GM19395 (cell line): Measurements from ENCODE around the gene BLOC1S6.
"Not testable (repeated sequence)": the region's sequence is repeated elsewhere in the genome, so short reads cannot be mapped to it uniquely, and the experiment has no call there.

Experiments used
- ATAC-seq: cut with Tn5 transposase; IDR thresholded peaks from one replicate; pipeline ENCODE4 v1.9.1; 2021; ENCODE audit warnings: mild to moderate bottlenecking, moderate library complexity; ENCODE audit not compliant: unreplicated experiment

The BLOC1S6 gene

GRCh38 chr15:45637552-45638033 is 50.4 kb downstream of the BLOC1S6 start:
- ATAC-seq = peak; percentile 60

DNA sequence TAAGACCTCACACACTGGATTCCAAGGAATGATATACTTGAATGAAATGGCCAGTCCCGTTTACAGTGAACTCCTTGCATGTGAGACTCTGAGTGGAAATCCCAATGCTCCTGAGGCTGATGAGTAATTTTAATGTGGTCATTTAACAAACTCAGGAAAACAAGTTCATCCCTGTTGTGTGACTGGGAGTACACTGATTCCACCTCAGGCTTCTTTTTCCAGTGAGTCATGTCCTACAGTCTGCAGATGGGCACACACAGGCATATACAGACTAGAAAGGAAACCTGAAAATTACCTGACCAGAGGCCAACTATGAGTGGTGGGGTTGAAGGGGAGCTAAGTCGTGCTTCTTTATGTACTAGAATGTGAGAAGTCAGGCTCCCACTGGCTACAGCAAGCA is 53.4 kb downstream of the BLOC1S6 start:
- ATAC-seq = no peak

DNA sequence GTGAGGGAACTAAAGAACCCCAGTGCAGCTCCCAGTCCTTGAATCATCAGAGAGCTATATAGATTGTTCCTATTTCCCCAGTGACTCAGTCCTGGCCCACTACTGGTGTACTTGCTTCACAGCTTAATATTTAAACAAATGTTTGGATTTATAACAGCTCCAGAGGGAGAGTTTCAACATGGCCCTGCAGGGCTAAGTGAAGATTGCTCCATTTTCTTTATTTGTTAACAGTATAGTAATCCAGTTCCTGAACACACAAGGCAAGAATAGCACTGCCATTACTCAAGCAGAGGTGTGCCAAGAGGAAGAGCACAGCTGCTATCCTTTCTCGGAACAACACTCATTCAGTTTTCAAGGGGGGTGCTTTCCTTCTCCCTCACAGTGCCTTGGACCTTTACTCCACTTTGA is 54.2 kb downstream of the BLOC1S6 start:
- ATAC-seq = no peak

DNA sequence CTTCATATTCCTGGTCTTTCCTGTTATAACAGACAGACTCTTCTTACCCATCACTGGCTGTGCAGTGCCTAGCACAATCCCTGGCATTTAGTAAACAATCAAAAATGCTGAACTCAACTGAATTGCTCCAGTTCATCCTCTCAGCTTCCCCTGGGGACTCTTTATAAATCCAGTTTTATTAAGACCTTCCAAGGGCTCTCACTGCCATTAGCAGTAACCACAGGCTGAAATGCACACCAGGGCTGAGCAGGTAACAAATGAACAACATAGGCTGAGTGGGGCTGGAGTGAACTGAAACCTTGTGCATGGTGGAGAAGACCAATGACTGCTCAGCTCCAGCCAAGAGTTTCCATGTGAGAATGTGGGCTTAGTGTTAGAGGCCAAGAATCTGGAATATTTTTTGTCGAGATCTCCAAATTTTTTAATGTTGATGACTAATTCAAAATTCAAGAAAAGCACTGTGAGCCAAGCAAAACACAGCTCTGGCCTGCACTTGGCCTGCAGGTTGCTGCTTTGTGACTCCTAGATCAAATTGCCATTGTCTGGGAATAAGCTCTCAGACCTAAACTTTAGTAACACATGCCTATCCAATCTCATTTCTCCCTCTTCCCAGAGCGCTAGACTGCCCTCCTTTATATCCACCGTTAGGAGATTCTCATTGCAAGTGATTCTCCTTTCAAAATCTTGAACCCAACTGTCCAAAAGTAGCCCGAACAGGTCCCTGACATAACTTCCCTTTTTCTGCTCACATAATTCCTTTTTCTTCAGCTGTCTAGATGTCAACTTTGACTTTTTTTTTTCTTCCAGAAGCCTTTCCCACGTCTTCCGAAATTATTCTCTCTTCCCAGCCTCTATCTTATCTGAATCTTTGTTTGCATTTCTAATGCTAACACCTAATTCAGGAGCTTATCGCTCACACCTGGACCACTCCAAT is 55.1 kb downstream of the BLOC1S6 start:
- no peak for ATAC-seq

DNA sequence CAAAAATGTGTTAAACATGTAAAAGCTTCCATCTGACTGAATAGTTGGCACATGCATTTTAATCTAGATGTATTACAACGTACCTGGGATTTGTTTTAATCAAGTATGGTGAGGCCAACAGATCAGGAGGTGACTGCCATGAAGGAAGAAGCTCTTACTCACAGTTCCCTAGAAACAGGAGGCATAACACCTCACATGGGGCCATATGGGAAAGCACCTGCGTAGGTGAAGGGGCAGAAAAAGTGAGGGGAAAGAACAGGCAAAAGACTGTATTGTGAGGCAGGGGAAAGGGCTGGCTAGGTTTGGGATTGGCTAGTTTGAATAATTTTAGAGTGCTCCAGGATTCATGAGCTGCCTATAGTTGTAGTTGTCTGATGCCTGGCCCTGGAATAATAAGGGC is 57.3 kb downstream of the BLOC1S6 start:
- ATAC-seq = no peak

DNA sequence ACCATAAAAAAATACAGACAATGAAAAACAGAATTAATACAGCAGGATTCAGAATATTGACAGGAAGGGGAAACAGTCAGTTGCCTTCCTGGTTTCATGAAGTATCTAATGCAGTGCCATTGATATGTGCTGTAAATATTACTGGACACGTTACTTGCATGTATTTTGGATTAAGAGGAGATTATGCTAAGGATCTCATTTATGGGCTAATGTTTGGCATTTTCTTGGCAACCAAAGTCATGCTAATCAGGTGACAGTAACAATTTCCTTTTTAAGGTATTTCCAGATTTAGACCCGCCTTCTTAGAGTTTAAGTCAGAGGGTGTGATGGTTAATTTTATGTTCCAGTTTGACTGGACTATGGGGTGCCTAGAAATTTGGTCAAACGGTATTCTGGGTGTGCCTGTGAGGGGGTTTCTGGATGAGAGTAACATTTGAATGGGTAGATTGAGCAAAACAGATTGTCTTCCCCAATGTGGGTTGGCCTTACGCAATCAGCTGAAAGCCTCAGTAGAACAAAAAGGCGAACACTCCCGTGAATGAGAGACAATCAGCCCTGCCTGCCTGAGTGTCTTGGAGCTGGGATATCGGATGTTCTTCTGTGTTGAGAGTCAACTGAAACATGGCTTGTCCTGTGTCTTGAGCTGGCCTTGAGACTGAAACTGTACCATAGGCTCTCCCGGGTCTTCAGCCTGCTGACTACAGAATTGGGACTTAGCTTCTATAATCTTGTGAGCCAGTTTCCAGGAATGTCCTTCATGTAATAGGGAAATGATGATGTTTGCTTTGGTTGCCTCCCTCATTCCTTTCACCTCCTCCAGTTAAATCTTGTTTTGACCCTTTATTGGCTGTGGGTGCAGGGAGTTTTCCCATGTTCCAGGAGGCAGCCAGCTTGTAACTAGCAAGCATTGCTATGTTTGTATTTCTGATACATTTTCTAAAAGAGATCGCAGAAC is 58.1 kb downstream of the BLOC1S6 start:
- ATAC-seq = no peak

GRCh38 chr15:45646220-45646619 is 59.0 kb downstream of the BLOC1S6 start:
- no peak for ATAC-seq

DNA sequence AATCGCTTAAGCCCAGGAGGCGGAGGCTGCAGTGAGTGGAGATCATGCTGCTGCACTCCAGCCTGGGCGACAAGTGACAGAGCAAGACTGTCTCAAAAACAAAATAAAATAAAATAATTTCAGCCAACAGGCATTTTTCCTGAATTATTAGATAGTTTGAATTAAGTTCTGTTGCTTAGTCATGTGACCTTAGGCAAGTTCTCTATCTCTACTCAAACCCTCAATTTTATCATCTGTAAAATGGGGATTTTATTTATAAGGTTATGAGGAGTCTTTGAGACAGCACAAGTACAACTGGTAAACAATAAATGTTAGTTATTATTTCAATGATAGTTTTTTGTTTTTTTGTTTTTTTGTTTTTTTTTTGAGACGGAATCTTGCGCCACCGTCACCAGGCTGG is 60.6 kb downstream of the BLOC1S6 start:
- no peak for ATAC-seq

GRCh38 chr15:45648521-45649200 is 61.5 kb downstream of the BLOC1S6 start:
- ATAC-seq = no peak

GRCh38 chr15:45650007-45650406 is 62.8 kb downstream of the BLOC1S6 start:
- ATAC-seq = not testable (repeated sequence)

- ATAC-seq = no peak
Observed at GRCh38 chr15:45650889-45651525, 63.8 kb downstream of the BLOC1S6 start.

GRCh38 chr15:45653702-45654424 is 66.7 kb downstream of the BLOC1S6 start:
- ATAC-seq = no peak

GRCh38 chr15:45654749-45655148 is 67.6 kb downstream of the BLOC1S6 start:
- no peak for ATAC-seq

DNA sequence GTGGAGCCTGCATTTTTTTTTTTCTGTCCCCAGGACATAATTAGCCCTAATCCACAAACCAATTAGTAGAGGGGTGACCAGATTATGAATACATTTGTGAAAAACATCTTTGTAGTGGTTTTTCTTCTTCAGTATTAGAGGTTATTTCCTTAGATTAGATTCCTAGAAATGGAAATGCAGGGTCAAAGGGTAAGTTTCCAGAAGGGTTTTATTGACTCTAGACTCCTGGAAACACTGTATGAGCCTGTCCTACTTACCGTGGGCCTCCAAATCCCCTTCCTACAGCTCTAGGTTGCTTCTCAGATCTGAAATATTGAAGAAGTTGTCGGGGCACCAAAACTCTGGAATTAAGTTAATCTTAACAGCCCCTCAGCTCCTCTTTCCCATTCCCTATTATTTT is 70.1 kb downstream of the BLOC1S6 start:
- no peak for ATAC-seq

GRCh38 chr15:45657764-45658545 is 70.8 kb downstream of the BLOC1S6 start:
- ATAC-seq = no peak
